Measurements from ENCODE around the gene DNAH8.

DNA sequence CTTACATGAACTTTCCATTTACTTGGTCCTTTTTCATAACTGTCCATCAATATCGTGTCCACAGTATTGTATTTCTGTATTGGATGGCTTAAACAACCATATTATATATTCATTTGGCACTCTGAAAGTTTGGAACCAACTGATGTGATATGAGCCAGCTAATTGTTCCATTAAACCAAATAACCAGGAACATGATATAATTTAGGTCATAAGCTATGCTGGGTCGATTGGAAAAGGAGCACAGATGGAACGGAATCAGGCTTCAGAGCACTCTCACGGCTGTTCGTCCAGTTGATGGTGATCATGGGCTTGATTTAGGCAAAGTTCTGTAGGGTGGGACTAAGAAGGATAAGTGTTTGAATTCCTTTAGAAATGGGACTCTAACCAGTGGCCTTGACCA lies 142.7 kb downstream of the DNAH8 start:
- TF ChIP-seq, protein P1, sequence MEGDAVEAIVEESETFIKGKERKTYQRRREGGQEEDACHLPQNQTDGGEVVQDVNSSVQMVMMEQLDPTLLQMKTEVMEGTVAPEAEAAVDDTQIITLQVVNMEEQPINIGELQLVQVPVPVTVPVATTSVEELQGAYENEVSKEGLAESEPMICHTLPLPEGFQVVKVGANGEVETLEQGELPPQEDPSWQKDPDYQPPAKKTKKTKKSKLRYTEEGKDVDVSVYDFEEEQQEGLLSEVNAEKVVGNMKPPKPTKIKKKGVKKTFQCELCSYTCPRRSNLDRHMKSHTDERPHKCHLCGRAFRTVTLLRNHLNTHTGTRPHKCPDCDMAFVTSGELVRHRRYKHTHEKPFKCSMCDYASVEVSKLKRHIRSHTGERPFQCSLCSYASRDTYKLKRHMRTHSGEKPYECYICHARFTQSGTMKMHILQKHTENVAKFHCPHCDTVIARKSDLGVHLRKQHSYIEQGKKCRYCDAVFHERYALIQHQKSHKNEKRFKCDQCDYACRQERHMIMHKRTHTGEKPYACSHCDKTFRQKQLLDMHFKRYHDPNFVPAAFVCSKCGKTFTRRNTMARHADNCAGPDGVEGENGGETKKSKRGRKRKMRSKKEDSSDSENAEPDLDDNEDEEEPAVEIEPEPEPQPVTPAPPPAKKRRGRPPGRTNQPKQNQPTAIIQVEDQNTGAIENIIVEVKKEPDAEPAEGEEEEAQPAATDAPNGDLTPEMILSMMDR (IDR thresholded peaks at IDR 0.05) = no peak
- TF ChIP-seq POLR2A (IDR thresholded peaks at IDR 0.05) (no peak), EP300 (IDR thresholded peaks at IDR 0.05) (no peak)

Data from tibial nerve (tissue), 4 donors.